Measurements from ENCODE around the gene SLC35E2B.
"Not testable (repeated sequence)": the region's sequence is repeated elsewhere in the genome, so short reads cannot be mapped to it uniquely, and the experiment has no call there.

SLC35E2B gene

GRCh38 chr1:1692714-1693647, at the start of gene SLC35E2B:
Gene SLC35E2B (minus strand): TSS chr1:1692795. CDS start chr1:1676699, 16,096 bp downstream.
- DNase-seq = peak; percentile 77

GRCh38 chr1:1741013-1741412, 48.4 kb upstream of the SLC35E2B start:
- peak; percentile 46 for DNase-seq

- DNase-seq = not testable (repeated sequence)
Observed at GRCh38 chr1:1738799-1739337, 46.3 kb upstream of the SLC35E2B start.

- not testable (repeated sequence) for DNase-seq
Observed at GRCh38 chr1:1737675-1738590, 45.3 kb upstream of the SLC35E2B start.

GRCh38 chr1:1732381-1732780, 39.8 kb upstream of the SLC35E2B start:
- DNase-seq = no peak

- DNase-seq = no peak
Observed at GRCh38 chr1:1730870-1731269, 38.3 kb upstream of the SLC35E2B start.

- DNase-seq = not testable (repeated sequence)
Observed at GRCh38 chr1:1730230-1730629, 37.6 kb upstream of the SLC35E2B start.

- DNase-seq = not testable (repeated sequence)
Observed at GRCh38 chr1:1729116-1729816, 36.7 kb upstream of the SLC35E2B start.

GRCh38 chr1:1728308-1729005, 35.9 kb upstream of the SLC35E2B start:
- DNase-seq = peak; percentile 55

- DNase-seq = not testable (repeated sequence)
Observed at GRCh38 chr1:1727131-1727651, 34.6 kb upstream of the SLC35E2B start.

- DNase-seq = not testable (repeated sequence)
Observed at GRCh38 chr1:1726088-1726487, 33.5 kb upstream of the SLC35E2B start.

- DNase-seq = peak; percentile 99
Observed at GRCh38 chr1:1724035-1724864, 31.7 kb upstream of the SLC35E2B start, which contains the start of gene CDK11A. Gene CDK11A (minus strand): TSS chr1:1724357. CDS start chr1:1722818, 1,539 bp downstream.

- DNase-seq = no peak
Observed at GRCh38 chr1:1721201-1721600, 28.6 kb upstream of the SLC35E2B start.

GRCh38 chr1:1715109-1715883, 22.7 kb upstream of the SLC35E2B start:
- not testable (repeated sequence) for DNase-seq

GRCh38 chr1:1707897-1708296, 15.3 kb upstream of the SLC35E2B start:
- not testable (repeated sequence) for DNase-seq

GRCh38 chr1:1707241-1707640, 14.6 kb upstream of the SLC35E2B start:
- not testable (repeated sequence) for DNase-seq

- not testable (repeated sequence) for DNase-seq
Observed at GRCh38 chr1:1705623-1706022, 13.0 kb upstream of the SLC35E2B start.

GRCh38 chr1:1704284-1704957, 11.8 kb upstream of the SLC35E2B start:
- DNase-seq = not testable (repeated sequence)

GRCh38 chr1:1703796-1704195, 11.2 kb upstream of the SLC35E2B start:
- DNase-seq = no peak

Measured in MV-4-11 (cell line).